Measurements from ENCODE around the gene OR2B2.

The OR2B2 gene

DNA sequence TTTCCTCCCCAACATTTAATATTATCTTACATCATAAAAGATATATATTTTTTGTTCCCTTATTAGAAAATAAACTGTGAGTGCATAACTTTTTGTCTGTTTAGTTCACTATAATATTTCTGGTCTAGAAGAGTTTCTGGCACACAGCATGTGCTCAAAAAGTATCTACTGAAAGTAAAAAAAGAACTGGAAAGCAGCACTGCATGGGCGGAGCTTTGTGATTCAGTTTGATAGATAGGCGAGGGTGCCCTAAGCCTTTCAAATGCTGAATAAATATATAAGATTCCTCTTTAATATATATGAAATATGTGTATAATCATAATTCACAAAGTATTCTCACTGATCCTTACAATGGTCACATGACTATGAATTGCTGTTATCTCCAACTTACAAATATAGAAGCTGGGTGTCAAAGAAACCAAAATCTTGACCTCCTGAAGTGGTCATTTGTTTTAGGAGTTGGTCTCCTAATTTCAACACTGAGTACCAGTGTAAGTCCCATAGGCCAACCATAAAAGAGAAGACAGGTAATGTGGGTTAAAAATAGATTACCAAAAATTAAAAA, 50.8 kb downstream of the OR2B2 start:
- ChIA-PET CTCF (interaction anchor here (1.0 to 9.5 kb wide), 4 partner anchors 10 to 25 kb away, joined by 3 to 79 read pairs (median 7); a partner anchor contains a TSS), POLR2A (interaction anchor here (1.9 to 8.1 kb wide), 2 partner anchors 10 to 24 kb away, joined by 29 to 168 read pairs; a partner anchor contains a TSS)
- DNase-seq (ENCODE audit: extremely low spot score): no peak
- TF ChIP-seq, protein P1, sequence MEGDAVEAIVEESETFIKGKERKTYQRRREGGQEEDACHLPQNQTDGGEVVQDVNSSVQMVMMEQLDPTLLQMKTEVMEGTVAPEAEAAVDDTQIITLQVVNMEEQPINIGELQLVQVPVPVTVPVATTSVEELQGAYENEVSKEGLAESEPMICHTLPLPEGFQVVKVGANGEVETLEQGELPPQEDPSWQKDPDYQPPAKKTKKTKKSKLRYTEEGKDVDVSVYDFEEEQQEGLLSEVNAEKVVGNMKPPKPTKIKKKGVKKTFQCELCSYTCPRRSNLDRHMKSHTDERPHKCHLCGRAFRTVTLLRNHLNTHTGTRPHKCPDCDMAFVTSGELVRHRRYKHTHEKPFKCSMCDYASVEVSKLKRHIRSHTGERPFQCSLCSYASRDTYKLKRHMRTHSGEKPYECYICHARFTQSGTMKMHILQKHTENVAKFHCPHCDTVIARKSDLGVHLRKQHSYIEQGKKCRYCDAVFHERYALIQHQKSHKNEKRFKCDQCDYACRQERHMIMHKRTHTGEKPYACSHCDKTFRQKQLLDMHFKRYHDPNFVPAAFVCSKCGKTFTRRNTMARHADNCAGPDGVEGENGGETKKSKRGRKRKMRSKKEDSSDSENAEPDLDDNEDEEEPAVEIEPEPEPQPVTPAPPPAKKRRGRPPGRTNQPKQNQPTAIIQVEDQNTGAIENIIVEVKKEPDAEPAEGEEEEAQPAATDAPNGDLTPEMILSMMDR (IDR thresholded peaks at IDR 0.05; ENCODE audit: control extremely low read depth, extremely low read depth, low read depth, missing control alignments): no peak
